GM19468 (cell line): ENCODE data around the gene POLRMT.
"Not testable (repeated sequence)": the region's sequence is repeated elsewhere in the genome, so short reads cannot be mapped to it uniquely, and the experiment has no call there.

ENCODE experiments used
- ATAC-seq: cut with Tn5 transposase; IDR thresholded peaks from one replicate; pipeline ENCODE4 v1.9.1; 2021; ENCODE audit warnings: mild to moderate bottlenecking, moderate library complexity, moderate number of reproducible peaks; ENCODE audit not compliant: unreplicated experiment; ENCODE audit errors: extremely low read depth

POLRMT gene

DNA sequence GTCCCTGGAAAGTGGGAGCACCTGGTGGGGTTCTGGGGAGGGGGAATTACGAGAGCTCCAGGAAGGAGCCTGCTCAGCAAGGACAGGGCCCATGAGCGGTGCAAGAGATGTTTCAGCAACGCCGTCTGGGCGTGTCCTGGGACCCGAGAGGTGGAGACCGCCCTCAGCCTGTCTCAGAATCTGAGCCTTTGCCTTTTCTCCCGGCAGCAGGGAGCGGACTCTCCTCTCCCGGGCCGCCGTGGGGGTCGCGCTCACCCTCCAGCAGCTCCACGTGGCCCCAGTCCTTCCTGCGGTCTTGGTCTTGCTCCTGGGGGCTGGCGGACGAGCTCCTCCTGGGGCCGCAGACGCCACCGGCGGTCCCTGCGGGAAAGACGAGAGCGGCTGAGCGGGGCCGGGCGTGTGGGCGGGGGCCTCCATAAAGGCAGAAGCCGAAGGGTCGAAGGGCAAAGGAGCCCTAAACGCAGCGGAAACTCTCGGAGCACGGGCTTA, 714 bp downstream of the POLRMT start:
- ATAC-seq = no peak

DNA sequence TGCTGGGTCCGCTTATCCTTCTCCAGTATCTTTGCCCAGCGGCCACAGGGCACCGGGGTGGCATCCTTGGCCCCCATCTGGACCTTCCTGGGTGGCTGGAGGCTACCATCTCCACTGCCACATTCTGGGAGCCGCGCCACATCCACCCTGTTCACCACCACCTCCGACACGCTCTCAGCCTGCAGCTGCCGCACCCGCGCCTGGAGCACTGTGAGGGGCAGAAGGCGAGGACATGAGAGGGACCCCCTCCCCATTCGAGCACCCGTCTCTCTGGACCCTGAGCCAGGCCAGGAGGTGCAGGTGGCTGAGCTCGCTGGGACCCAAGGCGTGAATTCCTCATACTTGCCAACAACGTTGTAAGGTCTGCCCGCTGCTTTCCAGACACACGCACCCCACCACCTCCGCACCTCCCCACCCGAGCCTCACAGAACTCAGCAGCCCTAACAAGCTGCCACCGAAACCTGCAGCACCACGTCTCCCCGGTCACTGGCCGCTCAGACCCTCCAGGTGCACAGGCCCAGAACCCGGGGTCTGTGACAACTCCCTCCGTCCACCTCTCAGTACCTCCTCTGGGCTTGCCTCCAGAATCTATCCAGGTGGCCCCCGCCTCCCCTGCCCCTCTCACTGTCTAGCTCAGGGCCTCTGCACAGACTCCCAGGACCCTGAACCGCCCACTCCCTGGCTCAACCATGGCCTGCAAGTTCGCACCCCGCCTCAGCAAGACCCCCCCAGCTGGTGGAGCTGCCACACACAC, 3.2 kb downstream of the POLRMT start:
- ATAC-seq = no peak

DNA sequence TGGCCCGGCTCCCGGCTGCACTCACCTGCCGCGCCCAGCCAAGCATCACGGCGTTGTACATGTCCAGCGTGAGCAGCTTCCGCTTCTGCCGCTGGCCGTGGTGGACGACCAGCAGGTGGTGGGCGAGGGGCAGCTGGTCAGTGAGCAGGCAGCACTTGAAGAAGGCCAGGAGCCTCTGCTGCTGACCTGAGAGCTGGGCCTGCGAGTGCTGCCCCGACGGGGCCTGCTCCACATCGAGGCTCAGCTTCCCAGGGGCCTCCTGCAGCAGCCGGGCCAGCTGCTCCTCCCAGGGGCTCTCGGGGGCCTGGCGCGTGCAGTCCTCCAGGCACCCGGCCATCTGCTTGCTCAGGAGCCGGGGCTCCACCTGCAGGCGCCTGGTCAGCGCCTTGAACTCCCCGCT, 3.8 kb downstream of the POLRMT start:
- ATAC-seq = not testable (repeated sequence)

DNA sequence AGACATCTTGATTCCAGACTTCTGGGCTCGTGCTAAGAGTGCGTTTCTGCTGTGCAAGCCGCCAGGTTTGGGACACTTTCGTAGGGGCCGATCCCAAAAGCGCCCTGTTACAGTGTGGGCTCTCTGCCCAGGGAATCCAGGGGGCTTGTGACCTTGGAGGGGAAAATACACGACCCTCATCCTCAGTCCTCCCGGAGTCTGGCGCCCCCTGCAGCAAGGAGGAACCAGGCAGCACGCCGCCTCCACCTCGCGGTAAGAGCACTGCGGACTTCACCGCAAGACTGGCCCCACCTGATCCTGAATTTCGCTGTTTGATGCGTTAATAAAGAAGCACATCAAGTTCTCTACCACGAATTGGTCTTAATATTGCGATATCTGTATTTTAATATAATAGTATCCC, 5.2 kb downstream of the POLRMT start:
- ATAC-seq = no peak

DNA sequence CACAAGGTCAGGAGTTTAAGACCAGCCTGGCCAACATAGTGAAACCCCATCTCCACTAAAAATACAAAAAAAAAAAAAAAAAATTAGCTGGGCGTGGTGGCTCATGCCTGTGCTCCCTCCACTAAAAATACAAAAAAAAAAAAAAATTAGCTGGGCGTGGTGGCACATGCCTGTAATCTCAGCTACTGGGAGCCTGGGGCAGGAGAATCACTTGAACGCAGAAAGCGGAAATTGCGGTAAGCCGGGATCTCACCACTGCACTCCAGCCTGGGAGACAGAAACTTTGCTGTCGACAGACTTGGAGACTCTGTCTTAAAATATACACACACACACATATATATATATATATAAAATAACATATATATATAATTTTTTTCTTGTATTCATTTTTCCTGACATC, 6.8 kb downstream of the POLRMT start:
- not testable (repeated sequence) for ATAC-seq

DNA sequence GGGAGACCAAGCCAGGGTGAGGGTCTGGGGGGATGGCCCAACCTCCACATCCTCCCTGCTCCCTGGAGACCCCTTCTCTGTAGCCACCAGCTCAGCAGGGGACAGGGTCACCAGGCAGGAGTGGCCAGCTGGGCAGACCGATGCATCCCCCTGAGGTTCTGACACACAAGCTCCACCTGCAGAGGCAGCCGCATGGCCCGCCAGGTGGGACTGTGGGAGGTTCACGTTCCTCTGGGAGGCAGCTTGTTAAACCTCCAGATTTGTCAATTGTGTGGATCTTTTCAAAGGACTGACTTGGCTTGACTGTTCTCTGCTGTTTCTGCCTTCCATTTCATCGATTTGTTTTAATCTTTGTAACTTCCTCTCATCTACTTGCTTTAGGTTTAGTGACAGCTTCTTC, 8.1 kb downstream of the POLRMT start:
- no peak for ATAC-seq

DNA sequence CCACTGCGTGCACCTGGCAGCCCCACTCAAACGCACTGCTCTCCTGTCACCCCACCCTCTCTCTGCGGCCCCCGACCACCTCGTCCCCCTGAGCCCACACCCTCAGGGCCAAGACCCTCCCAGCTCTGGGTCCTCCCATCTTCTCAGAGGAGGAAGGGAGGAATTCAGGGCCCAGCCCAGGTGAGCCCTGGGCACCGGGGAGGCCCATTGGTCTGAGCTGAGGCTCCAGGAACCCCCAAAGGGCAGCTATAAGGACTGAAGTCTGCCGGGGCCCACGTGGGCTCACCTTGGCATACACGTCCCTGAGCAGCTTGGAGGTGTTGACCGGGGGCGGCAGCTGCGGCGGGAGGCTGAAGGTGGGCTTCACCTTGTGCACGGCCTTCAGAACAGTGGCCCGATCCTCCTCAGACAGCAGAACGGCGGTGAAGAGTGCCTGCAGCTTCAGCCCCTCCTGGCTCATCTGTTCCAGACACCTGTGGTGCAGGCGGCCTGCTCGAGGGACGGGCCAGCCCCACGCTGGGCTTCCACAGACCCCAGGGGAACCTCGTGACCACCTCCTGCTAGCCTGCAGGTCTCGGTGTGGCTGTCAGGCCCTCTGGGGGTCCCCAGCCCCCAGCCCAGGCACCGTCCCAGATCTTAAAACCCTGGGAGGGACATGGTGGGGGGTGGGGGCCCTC, 8.8 kb downstream of the POLRMT start:
- no peak for ATAC-seq

DNA sequence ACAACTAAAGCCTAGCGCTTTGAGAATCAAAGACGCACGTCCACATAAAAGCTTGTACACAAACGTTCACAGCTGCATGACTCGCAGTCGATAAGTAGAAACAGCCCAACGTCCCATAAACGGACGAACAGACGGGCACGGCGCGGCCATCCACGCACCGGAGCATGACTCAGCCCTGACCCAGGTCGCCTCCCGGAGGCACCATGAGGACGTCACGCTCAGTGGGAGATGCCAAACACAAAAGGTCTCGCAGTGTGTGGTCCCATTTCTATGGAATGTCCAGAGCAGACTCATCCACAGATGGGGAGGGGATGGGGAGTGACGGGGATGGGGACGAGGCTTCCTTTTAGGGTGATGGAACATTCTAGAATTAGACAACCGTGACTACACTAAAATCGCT, 9.4 kb downstream of the POLRMT start:
- ATAC-seq = no peak

DNA sequence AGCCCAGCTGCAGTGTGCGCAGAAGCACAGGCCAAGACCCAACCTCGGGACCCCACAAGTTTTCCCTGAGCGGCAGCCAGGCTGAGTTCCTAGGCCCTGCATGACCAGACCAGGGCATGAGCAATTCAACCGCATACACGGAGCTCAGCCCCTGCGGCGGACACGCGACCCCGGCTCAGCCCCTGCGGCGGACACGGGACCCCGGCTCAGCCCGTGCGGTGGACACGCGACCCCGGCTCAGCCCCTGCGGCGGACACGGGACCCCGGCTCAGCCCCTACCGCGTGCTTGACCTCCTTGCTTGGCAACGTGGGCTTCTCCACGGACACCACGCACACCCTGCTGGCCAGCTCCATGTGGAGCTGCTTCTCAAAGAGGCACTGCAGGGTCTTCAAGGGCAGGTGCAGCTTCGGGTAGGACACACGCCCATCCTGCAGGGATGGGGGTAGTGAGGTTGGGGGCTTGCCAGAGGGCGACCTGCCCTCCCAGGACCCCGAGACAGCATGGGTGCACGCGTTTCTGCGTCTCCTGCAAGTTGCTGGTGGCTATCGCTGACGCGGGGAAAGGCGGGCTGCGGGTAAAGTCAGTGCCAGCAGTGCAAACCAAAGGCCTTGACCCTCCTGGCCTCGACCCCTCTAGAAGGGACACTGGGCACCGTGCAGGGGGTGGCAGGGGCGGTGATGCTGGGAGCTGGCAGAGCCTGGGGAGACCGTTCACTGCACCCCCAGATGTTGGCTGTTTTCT, 10.0 kb downstream of the POLRMT start:
- no peak for ATAC-seq

DNA sequence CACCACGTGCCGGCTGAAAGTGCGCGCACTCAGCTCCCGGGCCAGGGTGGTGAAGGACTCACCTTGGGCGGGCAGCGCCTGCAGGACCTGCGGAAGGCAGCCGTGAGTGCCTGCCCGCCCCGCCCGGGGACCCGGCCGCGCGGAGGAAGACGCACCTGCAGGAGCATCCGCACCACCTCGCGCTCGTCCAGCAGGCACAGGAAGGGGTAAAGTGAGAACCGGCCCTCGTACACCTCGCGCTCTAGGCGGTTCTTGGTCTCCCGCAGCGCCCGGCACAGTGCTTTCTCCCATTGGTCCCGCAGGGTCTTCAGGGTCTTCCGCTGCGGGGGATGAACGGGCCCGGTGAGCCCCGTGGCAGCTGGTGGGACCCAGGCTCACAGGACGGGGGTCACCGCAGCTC, 10.7 kb downstream of the POLRMT start:
- no peak for ATAC-seq

DNA sequence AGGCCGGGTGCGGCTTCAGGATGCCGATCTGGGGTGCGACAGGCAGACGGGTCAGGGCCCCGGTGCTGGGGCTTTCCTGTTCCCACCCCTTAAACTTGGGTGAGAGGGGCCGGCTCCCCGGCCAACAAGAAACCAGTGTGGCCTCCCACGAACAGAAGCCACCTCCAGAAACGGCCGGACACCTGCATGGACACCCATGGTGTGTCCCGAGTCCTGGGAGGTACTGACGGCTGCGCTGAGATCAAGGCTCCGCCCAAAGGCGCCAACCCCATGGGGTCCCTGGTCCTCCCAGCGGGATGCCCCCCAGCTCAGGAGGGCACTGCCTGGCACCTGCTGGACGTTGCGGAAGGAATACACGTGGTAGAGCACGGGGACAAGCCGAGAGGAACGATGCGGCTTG, 11.5 kb downstream of the POLRMT start:
- ATAC-seq = no peak

DNA sequence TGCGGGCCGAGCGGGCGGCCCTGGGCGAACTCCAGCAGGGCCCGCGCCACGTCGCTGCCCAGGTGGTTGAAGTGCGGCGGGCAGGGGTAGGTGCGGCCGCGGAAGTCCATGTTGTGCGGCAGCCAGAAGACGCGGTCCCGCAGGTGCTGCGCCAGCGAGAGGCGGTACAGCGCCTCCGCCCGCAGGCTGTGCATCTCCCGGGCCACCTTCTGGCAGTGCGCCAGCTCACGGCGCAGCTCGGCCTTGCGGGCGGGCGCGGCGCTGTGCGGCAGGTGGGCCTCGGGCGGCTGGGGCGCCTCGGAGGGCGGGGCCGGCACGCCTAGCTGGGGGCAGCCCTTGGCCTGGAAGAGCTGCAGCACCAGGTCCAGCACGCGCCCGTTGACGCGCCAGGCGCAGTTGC, 12.1 kb downstream of the POLRMT start:
- not testable (repeated sequence) for ATAC-seq

DNA sequence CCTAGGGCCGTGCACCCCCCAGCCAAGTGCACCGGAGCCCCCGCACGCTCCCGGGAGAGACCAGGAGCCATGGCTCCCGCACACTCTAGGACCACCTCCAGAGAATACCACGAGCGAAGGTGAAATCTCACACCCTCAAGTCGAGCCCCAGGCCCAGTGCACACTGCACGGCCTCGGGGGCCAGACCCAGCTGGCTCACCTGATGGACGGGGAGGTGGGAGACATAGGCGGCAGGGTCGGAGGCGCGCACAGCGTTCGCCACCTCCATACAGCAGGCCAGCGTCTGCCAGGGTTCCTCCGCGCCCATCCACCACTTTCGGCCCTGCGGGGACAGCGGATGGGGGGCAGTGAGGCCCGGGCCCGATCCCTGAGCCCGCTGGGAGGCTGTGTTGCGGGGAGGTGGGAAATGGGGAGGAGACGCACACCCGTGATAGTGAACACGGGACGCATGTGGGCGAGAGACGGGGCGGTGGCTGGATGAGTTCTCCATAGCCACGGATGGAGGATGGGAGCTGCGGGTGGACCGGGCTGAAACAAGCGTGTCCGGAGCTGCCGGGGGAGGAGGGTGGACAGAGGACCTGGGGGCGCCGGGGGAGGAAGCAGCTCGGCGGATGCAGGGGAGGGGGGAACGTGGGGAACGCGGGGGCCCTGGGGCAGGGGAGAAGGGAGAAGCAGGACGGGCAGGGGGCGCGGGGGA, 13.0 kb downstream of the POLRMT start:
- no peak for ATAC-seq

DNA sequence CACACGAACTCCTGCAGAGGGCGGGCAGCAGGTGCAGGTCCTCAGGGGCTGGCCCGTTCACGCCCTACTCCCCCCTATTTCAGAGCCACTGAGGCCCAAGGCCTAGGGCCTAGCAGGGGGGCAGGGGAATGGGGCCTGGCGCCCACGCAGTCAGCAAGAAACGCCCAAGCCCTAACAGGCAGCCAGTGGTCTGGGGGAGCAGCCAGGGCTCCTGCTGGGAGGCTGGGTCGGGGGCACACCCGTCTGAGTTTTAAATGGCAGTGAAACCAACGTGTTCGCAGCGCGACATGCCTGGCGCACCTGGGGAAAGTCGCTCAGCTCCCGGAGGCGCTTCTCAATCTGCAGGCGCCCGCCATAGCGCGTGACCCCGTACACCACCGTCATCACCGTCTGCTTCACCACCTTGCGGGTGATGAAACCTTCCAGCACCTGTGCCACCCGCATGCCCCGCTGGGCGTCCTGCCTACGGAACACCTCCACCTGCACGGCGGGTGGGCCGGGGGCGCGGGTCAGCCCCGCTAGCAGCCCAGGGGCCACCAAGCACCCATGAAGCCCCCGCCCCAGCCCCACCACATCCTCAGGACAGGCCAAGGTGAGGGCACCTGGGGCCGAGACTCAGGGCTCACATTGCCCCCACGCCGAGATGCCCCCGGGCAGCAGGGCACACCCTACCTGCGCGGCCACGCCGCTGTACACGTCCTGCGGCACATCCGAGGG, 13.9 kb downstream of the POLRMT start:
- no peak for ATAC-seq

DNA sequence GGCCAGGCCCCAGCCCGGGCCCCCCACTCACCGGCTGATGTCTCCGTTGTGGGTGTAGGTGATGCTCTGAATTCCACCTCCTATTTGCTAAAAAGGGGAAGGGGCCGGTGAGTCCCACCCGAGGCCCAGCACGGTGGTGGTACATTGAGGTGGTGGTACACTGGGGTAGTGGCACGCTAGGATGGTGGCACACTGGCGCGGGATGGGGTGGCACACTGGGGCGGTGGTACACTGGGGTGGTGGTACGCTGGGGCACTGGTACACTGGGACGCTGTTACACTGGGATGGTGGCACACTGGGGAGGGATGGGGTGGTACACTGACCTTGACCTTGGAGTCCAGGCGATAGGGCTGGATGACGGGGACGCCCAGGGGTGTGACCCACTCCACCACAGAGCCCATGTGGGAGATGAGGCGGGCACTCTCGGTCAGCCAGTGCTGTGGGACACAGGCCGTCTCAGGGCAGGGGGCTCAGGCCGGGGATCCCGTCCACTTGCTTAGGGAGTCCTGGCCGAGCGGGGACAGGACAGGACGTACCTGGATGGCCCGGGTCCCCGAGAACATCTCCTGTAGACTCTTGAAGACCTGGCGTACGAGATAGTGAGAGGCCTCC, 14.6 kb downstream of the POLRMT start:
- ATAC-seq = no peak

DNA sequence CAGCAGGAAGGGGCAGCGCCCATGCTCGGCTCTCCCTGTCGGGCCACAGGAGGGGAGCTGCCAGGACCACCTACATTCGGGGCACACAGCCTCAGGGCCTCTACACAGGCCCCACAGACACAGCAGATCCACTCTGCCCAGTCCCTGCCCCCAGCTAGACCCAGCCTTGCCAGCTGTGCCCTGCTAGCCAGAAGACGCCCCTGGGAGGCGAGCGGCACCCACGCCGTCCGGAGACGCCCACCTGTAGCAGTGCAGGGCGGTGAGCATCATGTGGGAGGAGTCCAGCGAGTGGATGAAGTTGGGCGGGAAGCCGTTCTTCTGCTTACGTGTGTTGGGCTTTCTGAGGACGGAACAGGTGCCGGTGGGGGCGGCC, 15.1 kb downstream of the POLRMT start:
- no peak for ATAC-seq

DNA sequence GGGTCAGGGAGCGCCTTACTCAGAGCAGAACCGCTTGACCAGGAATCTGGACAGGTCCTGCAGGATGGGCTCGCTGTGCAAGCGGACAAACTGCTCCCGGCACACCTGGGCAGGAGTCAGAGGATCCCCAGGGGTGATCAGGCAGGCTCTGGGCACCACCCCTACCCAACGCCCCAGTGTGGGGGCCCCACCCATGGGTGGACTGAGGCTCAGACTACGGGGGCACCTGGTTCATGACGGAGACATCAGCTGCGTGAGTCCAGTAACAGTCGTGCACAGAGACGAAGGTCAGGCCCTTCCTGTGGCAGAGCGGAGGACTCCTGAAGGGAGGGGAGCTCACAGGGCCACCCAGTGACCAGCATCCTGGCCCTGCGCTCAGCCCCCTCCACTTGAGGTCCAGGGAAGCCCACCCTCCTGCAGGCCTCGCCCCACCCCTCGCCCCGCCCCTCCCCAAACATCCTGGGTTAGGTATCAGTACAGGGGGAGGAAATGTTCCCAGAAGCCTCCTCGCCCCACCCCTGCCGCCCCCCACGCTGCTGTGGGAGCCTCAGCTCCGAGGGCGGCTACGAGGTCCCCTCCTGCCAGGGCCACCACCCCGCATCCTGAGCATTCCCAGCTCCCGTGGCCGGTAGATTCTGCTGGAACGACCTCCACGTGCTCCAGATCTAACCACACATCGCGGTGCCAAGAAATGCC, 15.6 kb downstream of the POLRMT start:
- no peak for ATAC-seq

DNA sequence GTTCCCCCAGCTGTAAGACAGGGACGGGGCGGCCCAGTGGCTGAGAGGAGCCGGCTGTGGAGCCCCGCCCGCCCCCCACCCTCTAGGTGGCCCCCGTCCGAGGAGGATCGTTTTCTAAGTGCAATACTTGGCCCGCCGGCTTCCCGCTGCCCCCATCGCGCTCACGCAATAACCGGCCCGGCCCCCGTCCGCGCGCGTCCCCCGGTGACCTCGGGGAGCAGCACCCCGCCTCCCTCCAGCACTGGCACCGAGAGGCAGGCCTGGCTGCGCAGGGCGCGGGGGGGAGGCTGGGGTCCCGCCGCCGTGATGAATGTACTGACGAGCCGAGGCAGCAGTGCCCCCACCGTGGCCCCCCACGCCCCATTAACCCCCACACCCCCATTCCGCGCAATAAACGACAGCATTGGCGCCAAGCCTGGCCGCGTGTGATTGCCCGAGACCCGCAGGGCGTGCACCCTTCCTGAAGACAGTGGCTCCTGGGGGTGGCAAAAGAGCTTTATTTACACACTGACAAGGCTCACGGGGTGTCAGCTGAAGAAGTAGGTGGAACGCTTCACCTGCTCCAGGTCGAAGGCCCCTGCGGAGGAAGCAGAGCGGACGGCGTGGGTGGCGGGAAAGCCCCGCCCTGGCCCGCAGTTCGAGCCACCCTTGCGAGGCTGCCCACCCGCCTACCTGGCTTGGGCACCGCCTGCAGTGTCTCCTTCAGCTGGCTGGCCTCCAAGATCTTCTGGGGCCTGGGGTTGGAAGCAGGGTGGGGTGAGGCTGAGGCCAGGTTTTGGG, 16.4 kb downstream of the POLRMT start:
- ATAC-seq = no peak
